HL-60/S4 (cell line): ENCODE measurements around the gene GPC5.

ENCODE experiments used
- in situ Hi-C: fragments of 300-500 bp; cut with MboI; formaldehyde crosslinking; loops from 2 replicates; pipeline ENCODE4 v1.14.3; 2022; ENCODE audit warnings: low sequenced_read_pairs

GPC5 gene

GRCh38 chr13:91534996-91535395 lies 136.6 kb downstream of the GPC5 start:
- in situ Hi-C loops: no loop called here

GRCh38 chr13:91537376-91537775 lies 139.0 kb downstream of the GPC5 start:
- in situ Hi-C loops: no loop called here

GRCh38 chr13:91539286-91540157 lies 141.1 kb downstream of the GPC5 start:
- in situ Hi-C loops: no loop called here

- in situ Hi-C loops: no loop called here
Observed at GRCh38 chr13:91540158-91540736, 141.8 kb downstream of the GPC5 start.

- in situ Hi-C loops: no loop called here
Observed at GRCh38 chr13:91544723-91545122, 146.3 kb downstream of the GPC5 start.

- in situ Hi-C loops: no loop called here
Observed at GRCh38 chr13:91546900-91547299, 148.5 kb downstream of the GPC5 start.

GRCh38 chr13:91553584-91553983 lies 155.2 kb downstream of the GPC5 start:
- in situ Hi-C loops: no loop called here

- in situ Hi-C loops: no loop called here
Observed at GRCh38 chr13:91554101-91554500, 155.7 kb downstream of the GPC5 start.

GRCh38 chr13:91557328-91558090 lies 159.1 kb downstream of the GPC5 start:
- in situ Hi-C loops: no loop called here

- in situ Hi-C loops: no loop called here
Observed at GRCh38 chr13:91563799-91564198, 165.4 kb downstream of the GPC5 start.

GRCh38 chr13:91564396-91564795 lies 166.0 kb downstream of the GPC5 start:
- in situ Hi-C loops: no loop called here

GRCh38 chr13:91565296-91565695 lies 166.9 kb downstream of the GPC5 start:
- in situ Hi-C loops: no loop called here

- in situ Hi-C loops: no loop called here
Observed at GRCh38 chr13:91567485-91568207, 169.2 kb downstream of the GPC5 start.

GRCh38 chr13:91571681-91572080 lies 173.3 kb downstream of the GPC5 start:
- in situ Hi-C loops: no loop called here

GRCh38 chr13:91572439-91572838 lies 174.0 kb downstream of the GPC5 start:
- in situ Hi-C loops: no loop called here

GRCh38 chr13:91572944-91573598 lies 174.7 kb downstream of the GPC5 start:
- in situ Hi-C loops: no loop called here

- in situ Hi-C loops: no loop called here
Observed at GRCh38 chr13:91574766-91575165, 176.3 kb downstream of the GPC5 start.

- in situ Hi-C loops: no loop called here
Observed at GRCh38 chr13:91576590-91576989, 178.2 kb downstream of the GPC5 start.

- in situ Hi-C loops: no loop called here
Observed at GRCh38 chr13:91579320-91579719, 180.9 kb downstream of the GPC5 start.

- in situ Hi-C loops: no loop called here
Observed at GRCh38 chr13:91580749-91581148, 182.3 kb downstream of the GPC5 start.

- in situ Hi-C loops: no loop called here
Observed at GRCh38 chr13:91586609-91587008, 188.2 kb downstream of the GPC5 start.
